Left forelimb (tissue), 1 donor: ENCODE data around the gene CNTN5.
"Not testable (repeated sequence)": the region's sequence is repeated elsewhere in the genome, so short reads cannot be mapped to it uniquely, and the experiment has no call there.

Experiments
- DNase-seq: peaks from one replicate; pipeline ENCODE4 v3.0.0-alpha.2; 2018; ENCODE audit warnings: low spot score

Gene CNTN5

GRCh38 chr11:100208207-100208606, 1187.5 kb downstream of the CNTN5 start:
- no peak for DNase-seq

- no peak for DNase-seq
Observed at GRCh38 chr11:100214791-100215190, 1194.0 kb downstream of the CNTN5 start.

DNA sequence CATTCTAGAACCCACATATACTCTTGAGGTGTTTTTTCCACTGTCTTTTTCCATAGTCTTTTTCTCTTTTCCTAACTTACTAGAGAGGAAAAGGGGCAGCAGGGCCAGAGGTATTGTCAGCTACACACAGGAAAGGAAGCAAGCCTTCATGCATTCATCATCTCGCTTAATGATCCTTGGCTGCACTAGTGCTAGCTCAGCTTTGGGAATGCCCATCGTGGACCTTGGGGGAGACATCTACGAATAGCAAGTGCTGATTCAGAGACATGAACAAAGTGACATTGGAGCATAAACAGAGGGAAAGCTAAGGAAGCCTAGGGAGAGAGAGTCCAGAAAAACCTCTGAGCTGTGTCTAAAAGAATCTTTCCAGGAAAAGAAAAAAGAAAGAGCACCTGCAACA, 1200.1 kb downstream of the CNTN5 start:
- no peak for DNase-seq

DNA sequence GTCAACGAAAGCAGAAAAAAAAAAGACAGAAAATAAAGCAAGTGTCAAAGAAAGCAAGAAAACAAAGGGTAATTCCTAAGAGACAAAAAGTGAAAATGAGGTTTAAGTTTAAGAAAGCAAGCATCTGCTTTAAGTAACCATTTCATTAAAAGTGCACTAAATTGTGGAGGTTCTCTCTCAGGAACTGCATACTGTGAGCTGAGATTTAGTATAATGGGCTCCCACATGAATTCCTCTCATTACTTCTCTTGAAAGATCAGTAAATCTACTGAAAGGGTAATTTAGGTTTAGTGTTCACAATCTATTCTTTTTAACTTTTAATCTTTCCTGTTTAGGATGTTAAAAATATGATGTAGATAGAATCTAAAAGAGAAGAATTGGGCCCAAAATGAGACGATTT, 1201.0 kb downstream of the CNTN5 start:
- no peak for DNase-seq

DNA sequence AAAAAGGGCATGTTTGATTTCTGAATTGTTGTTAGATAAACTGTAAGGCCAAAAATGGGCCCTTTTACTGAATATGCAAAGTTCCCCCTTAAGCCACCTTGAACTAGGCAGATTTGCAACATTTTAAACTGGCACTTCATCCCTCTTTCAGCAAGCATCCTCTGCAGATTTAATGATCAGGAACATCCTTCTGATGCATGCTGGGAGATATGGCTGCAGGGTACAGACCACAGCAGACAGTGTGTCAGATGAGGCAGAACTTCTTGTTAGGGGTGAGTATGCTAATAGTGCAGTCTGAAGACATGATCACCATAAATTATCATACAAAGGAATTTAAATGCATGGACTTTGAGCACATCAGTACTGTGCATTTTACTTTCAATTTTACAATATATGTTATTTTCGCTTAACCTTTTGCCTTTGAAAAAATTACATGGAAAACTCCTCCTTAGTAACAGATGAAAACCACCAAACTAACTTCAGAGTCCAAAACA, 1203.8 kb downstream of the CNTN5 start:
- DNase-seq, result no peak

- DNase-seq, result no peak
Observed at GRCh38 chr11:100229086-100229485, 1208.3 kb downstream of the CNTN5 start.

DNA sequence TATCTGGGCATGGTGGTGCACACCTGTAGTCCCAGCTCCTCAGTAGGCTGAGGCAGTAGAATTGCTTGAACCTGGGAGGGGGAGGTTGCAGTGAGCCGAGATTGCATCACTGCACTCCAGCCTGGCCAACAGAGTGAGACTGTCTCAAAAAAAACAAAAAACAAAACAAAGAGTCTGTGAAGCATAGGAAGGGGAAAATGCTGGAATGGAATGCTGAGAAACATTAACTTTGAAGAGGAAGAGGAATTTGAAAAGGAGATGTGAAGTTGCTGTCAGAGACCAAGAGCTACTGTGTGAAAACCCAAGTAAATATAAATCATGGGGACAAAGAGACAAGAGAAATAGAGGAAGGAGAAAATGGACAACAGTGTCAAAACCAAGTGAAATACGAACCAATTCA, 1211.3 kb downstream of the CNTN5 start:
- no peak for DNase-seq

- no peak for DNase-seq
Observed at GRCh38 chr11:100235085-100235484, 1214.3 kb downstream of the CNTN5 start.

DNA sequence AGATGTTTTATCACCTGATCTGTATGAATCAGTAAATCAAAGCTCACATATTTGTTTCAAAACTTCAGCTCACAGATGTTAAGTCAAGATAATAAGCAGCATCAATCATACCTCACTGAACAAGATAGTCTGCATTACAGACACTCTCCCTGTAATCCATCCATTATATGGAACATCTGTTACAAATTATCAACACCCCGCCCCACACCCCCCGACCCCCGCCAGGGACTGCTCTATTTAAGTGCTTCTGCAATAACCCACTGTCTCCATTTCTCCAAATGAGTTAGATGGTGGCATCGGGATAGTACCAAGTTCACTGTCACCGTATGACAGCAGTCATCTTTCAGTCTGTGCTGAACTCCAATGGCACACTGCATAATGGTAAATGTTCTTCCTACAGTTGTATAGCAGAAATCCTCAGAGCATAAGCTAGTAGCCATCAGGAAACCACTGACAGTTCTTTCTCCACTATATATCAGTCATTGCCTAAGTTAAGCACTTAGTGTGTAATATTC, 1219.3 kb downstream of the CNTN5 start:
- no peak for DNase-seq

DNA sequence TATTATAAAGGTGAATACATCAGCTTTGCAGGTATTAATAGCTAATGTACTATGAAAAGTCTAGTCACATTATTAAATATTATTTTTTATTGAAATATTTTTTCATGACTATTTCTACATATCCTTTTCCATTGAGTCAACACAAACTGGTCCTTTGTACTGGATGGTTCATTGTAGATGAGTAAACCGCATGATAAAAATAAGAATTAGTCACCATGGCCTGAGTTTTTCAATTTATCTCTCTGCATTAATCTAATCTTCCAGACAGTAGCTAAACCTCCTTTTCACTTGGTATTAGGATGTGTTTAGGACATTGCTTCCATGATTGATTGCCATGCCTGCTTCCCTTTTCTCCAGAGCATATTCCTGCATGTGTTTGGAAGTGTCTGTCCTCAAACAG, 1227.0 kb downstream of the CNTN5 start:
- no peak for DNase-seq

DNA sequence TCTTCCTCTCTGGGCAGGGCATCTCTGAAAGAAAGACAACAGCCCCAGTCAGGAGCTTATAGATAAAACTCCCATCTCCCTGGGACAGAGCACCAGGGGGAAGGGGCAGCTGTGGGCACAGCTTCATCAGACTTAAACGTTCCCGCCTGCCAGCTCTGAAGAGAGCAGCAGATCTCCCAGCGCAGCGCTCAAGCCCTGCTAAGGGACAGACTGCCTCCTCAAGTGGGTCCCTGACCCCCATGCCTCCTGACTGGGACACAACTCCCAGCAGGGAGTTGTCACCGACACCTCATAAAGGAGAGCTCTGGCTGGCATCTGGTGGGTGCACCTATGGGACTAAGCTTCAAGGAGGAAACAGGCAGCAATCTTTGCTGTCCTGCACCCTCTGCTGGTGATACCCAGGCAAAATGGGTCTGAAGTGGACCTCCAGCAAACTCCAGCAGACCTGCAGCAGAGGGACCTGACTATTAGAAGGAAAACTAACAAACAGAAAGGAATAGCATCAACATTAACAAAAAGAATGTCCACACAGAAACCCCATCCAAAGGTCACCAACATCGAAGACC, 1236.6 kb downstream of the CNTN5 start:
- not testable (repeated sequence) for DNase-seq

DNA sequence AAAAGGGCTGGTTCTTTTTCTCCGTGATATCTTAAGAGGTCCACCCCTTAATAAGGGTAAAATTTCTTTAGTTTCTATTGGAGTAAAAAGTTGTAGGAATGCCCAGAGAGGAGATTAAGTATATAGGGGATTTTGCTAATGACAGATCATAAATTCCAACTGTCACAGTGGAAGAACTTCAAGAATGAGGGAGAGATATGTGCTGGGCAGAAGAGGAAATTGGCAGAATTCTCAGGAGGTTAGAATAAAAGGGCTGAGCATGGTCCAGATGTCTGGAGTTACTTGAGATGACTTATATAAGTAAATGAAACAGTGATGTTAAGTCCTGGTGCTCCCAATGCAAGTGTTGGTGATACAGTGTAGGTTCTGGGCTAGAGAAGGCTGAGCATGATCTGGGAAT, 1248.8 kb downstream of the CNTN5 start:
- no peak for DNase-seq

DNA sequence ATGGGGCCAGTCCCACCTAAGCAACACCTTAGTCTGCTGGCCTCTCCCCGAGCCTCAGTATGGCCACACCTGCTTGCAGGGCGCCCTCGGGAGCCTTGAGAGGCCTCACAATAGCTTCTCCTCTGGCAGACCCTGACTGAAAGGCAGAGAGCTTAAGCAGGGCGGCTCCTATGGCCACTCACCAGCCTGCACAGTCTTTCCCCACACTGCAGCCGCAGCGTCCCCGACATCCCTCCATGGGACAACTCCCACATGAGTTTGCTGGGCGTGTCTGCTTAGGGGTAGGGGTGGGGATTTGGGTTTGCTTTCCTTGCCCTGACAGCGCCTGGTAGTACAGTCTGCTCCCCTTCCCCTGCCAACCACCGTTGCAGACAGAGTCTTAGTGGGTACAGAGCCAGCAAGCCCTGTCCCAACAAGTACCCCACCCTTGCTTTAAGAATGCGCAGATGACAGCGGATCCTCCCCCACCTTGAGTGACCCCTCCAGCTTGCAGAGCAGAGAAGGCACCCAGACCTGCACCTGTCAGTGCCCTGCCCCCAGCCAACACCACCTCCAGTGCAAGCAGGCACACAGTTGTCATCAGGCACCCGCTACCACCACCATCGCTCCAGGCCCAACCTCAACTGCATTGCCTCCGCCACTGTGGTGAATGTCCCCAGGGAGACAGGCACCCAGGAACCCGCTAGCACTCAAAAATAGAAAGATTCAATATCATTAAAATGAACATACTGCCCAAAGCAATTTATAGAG, 1252.5 kb downstream of the CNTN5 start:
- no peak for DNase-seq

GRCh38 chr11:100274466-100274865, 1253.7 kb downstream of the CNTN5 start:
- not testable (repeated sequence) for DNase-seq

DNA sequence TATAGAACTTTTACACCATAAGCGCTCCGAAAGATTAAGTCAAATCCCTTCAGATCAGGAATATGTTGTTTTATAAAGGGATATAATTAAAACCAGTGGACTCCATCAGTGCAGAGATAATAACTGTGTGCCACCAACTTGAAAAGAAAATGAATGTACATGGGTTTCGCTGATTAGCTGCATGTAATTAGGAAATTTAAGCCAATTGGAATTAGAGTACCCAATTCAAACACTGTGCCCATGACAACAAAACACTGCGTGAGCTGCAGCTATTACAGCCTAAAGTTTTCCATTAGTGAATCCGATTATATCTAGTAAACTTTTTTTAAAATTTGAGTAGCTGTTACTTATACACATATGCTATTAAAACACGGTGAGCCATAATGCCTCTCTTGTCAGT, 1274.0 kb downstream of the CNTN5 start:
- no peak for DNase-seq

DNA sequence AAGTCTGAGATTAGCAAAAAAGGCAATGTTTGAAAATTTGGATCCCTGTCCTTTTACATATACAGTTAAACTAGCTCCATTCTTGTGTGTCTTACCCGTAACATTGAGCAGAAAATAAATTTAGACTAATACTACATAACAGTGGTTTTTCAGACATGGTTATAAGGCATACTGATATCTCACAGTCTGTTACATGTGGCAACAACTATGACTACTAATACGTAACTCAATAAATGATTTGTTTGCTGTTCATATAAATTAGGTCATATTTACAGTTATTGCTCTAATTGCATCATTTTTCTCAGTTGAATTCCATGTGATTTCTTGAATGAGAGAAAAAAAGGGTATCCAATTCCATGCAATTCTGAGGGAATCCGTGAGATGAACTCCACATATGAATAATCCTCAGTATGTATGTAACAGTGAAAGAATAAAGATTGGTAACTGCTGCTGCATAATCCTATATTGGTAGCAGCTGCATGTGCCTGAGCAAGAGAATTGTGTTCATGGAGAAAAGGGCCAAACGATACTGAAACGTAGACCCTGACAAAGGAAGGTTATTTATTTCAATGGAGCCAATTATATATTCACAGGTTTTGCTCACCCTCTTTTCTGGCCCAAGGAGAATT, 1275.4 kb downstream of the CNTN5 start:
- DNase-seq, result no peak

DNA sequence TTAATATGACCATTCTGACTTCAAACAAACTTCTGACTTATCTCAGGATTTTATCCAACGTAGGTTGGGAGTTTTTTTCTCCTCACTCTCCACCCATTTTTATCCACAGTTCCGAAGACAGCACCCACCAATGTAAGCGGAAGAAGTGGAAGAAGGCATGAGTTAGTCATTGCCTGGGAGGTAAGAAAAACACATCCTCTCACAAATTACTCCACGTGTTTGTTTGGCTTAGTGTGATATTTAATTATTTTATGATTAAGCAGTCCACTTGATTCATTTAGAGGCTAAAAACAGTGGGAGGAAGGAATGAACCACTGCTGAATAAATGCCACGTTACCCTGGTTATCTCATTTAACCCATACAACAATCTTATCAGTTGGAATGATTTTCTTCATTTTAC, 1276.8 kb downstream of the CNTN5 start:
- DNase-seq, result no peak

DNA sequence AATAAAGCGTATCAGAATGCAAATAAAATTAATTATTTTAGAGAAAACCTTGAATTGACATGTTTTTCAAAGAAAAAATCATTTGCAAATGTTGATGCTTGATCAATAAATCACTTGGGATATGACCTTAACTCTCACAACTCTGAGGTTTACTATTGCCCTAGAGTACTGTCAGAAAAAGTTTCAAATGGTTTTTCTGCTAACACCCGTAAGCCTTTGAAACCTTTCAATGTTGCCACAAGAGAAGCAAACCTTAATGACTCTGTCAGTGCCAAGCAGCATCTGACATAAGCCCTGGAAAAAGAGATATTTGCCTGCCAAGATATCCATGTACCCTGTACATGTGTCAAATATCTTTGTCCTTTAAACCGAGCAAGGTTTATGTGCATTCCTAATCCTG, 1282.1 kb downstream of the CNTN5 start:
- DNase-seq, result no peak

DNA sequence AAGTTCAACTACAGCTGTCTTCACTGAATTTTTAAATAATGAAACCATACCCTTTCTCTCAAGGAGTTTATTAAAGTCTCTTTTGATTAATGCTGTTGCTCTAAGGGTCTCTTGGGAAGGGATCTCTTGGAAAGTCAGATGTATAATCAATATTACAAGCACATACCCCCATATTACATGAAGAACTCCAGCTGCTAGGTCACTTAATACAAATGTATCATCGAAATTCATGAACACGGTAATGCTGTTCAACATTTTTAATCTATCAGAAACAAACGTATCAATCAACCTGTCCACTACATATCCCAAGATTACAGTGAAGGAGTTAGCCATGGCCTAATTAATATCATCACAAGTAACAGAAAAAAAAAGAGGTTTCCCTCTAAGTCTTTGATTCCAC, 1283.1 kb downstream of the CNTN5 start:
- DNase-seq, result no peak

GRCh38 chr11:100308202-100308601, 1287.5 kb downstream of the CNTN5 start:
- DNase-seq, result no peak

DNA sequence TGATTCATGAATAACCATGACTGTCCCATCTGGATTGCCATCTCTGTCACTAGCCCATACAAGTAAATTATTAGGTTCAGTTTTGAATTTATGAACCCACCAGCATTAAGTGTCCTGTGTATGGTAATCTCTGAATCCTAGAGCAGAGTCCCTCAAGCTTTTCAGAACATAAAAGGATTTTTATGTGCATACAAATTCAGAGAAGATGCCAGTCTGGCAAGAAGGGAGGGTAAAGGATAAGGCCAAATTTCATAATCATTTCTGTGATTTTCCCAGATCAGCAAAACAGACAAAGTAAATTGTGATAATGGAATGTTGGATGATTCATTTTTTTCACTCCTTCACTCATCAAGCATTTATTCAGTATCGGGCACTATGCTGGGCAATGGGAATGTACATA, 1295.2 kb downstream of the CNTN5 start:
- DNase-seq, result no peak

DNA sequence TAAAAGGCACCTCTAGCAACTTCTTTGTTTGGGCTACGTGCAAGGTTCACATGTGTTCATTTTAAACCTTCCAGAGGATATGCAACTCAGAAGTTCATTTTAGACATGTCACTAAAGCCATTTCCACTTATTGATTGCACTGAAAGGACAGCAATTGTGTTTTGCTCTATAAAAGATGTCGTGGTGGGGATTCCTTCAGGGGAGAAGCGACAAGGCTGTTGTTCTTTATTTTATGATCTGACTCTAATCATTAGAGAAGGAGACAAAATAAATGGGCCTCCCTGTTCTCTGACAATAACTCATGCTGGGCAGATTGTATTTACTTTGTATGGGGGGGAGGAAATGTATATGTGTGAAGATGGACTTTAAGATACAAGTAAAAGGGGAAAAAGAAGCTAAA, 1296.2 kb downstream of the CNTN5 start:
- DNase-seq, result no peak

GRCh38 chr11:100319691-100320090, 1298.9 kb downstream of the CNTN5 start:
- DNase-seq, result no peak
